Astrocyte of the spinal cord (primary cell): ENCODE data around the gene SSR3.

Experiments
- DNase-seq: peaks from one replicate; pipeline ENCODE4 v3.0.0; 2011; ENCODE audit warnings: low read depth, low spot score
- H3K4me3 ChIP-seq: 2 replicates; pipeline ENCODE4 v1.5.1; 2011; ENCODE audit warnings: low read depth, mild to moderate bottlenecking, low read length, moderate library complexity
- CTCF ChIP-seq: IDR thresholded peaks from 2 replicates; pipeline ENCODE4 v1.5.1; 2012; ENCODE audit warnings: low read depth, mild to moderate bottlenecking, low read length, inconsistent platforms
- in situ Hi-C: cut with HindIII; loops from 2 replicates; pipeline ENCODE4 v1.10.0; 2017; ENCODE audit warnings: low sequenced_read_pairs

The SSR3 gene

DNA sequence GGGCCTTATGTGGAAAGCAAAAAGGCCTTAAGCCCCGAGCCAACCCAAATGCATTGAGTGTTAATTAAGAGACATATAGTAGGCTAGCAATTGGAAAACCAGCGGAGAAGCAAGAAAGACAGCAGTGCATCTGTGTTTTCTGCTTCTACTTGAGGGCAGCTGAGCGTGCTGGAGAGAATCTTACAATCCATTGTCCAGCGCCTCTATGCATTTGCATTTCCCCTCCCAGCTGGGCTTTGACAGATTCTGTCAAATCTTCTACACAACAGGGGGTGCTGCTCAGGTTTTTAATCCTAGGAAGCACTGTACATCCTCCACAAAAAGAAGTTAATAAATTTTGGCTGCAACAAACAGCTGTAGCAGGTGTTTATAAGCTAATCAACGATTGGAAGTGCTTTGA is 23.9 kb downstream of the SSR3 start:
- no peak for TF ChIP-seq CTCF
- no peak for DNase-seq
- no peak overlapping the region for H3K4me3 ChIP-seq
- in situ Hi-C loops, result no loop called here

GRCh38 chr3:156527060-156527459 is 27.9 kb downstream of the SSR3 start:
- no peak for DNase-seq
- TF ChIP-seq CTCF, result no peak
- in situ Hi-C loops, result no loop called here
- H3K4me3 ChIP-seq, result no peak overlapping the region

DNA sequence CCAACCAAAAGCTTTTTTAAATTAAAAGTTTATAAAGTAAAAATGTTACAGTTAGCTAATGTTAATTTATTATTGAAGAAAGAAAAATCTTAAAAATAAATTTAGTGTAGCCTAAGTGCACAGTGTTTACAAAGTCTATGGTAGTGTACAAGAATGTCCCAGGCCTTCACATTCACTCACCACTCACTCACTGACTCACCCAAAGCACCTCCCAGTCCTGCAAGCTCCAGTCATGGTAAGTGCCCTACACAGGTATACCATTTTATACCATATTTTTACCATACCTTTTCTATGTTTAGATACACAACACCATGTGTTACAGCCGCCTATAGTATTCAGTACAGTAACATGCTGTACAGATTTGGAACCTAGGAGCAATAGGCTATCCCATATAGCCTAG is 29.1 kb downstream of the SSR3 start:
- no peak for DNase-seq
- no peak for TF ChIP-seq CTCF
- no peak overlapping the region for H3K4me3 ChIP-seq
- in situ Hi-C loops, result no loop called here

DNA sequence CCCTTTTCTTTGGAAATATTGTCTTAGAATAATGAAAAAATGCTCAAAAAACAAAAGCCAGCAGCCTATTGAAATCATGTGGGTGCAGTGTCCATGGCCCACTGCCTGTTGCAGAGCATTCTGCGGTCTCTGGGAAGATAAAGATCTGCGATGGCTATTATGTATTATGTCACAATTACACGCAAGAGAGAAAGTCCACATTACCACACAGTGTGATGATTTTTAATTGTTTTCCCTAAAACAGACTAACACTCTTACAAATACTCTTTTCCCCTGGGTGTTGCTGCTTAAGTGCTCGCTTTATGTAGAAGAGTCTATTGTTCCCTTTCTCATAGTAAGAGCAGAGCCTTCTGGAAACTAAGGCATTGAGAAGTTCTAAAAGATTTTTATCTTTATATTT is 32.2 kb downstream of the SSR3 start:
- H3K4me3 ChIP-seq, result no peak overlapping the region
- TF ChIP-seq CTCF, result no peak
- DNase-seq, result no peak
- in situ Hi-C loops, result no loop called here

GRCh38 chr3:156519758-156520162 is 35.2 kb downstream of the SSR3 start:
- in situ Hi-C loops, result no loop called here
- no peak for TF ChIP-seq CTCF

GRCh38 chr3:156518726-156519125 is 36.2 kb downstream of the SSR3 start:
- in situ Hi-C loops, result no loop called here
- H3K4me3 ChIP-seq, result no peak overlapping the region
- TF ChIP-seq CTCF, result no peak
- DNase-seq, result no peak

More at GRCh38 chr3:156519758-156520162, 35.2 kb downstream of the SSR3 start:
- no peak overlapping the region for H3K4me3 ChIP-seq
- DNase-seq, result no peak

DNA sequence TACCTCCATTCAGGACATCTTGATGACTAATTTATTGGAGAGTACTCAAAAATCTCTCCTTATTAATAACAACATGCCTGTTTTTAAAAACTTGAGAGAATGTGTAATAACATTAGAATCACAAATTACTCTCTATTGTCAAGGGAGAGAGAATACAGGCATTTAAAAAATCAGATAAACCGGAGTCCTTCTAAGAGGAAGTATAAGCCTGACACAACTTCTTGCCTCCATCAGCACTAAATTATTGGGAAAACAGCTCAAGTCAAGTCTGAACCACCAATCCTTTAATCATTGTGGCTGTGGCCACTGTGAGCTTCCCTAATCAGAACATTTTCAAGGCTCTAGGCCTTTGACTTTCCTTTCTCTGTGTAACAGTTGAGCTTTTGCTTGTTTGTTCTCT is 38.0 kb downstream of the SSR3 start:
- in situ Hi-C loops, result no loop called here
- no peak for DNase-seq
- no peak overlapping the region for H3K4me3 ChIP-seq
- TF ChIP-seq CTCF, result no peak
